K562 (cell line): ENCODE measurements around the gene TCF4. TPM values are rescaled to one million over a fixed set of nuclear protein-coding genes. Genes with fewer than 3 reads are reported as not detected.

ENCODE experiments used
- BRCA1 ChIP-seq, 2 experiments: fragments of 450-650 bp in 1 of 2; sonication (generic) in 1 of 2; formaldehyde crosslinking in 1 of 2; IDR thresholded peaks; 2 replicates each; pipeline versions ENCODE4 v1.5.0 to v1.6.1; 2017 to 2020; ENCODE audit warnings: mild to moderate bottlenecking in 1 of 2, missing genetic modification reagents in 1 of 2
- CREBBP ChIP-seq: IDR thresholded peaks from one replicate; pipeline ENCODE4 v1.6.1; 2012; ENCODE audit warnings: low read depth, mild to moderate bottlenecking, control low read depth, inconsistent platforms, low read length
- E2F1 ChIP-seq: sonication (generic); formaldehyde crosslinking; IDR thresholded peaks from 2 replicates; pipeline ENCODE4 v1.8.1; 2023; ENCODE audit warnings: mild to moderate bottlenecking, missing genetic modification reagents, moderate library complexity
- E2F5 ChIP-seq: sonication (generic); formaldehyde crosslinking; IDR thresholded peaks from 2 replicates; pipeline ENCODE4 v1.8.0; 2022; ENCODE audit warnings: mild to moderate bottlenecking, missing genetic modification reagents
- ELF1 ChIP-seq: fragments of 200-800 bp; sonication (Bioruptor generic); IDR thresholded peaks from 2 replicates; pipeline ENCODE4 v1.6.1; 2016; ENCODE audit warnings: missing genetic modification characterization, missing compliant biosample characterization
- ETV1 ChIP-seq: fragments of 450-650 bp; conservative IDR thresholded peaks from 2 replicates; pipeline ENCODE4 v1.6.1; 2016; ENCODE audit warnings: missing genetic modification characterization, control low read depth, low read depth, missing compliant biosample characterization
- GTF2E2 ChIP-seq: fragments of 200-800 bp; sonication (Bioruptor generic); IDR thresholded peaks from 2 replicates; pipeline ENCODE4 v1.6.1; 2016; ENCODE audit warnings: missing genetic modification characterization, missing compliant biosample characterization
- HEY1 ChIP-seq: fragments of 250-450 bp; sonication (Bioruptor Pico); IDR thresholded peaks from 2 replicates; pipeline ENCODE4 v1.5.0; 2020; ENCODE audit warnings: mild to moderate bottlenecking, moderate library complexity, borderline replicate concordance
- HMG20A ChIP-seq: fragments of 450-650 bp; formaldehyde crosslinking; conservative IDR thresholded peaks from 2 replicates; pipeline ENCODE4 v1.4.0; 2020; ENCODE audit warnings: mild to moderate bottlenecking, mixed read lengths
- HOXB6 ChIP-seq: fragments of 250-450 bp; sonication (Bioruptor Pico); IDR thresholded peaks from 2 replicates; pipeline ENCODE4 v1.5.1; 2022; ENCODE audit warnings: mild to moderate bottlenecking, borderline replicate concordance
- HSF4 ChIP-seq: fragments of 250-450 bp; sonication (Bioruptor Pico); IDR thresholded peaks from 2 replicates; pipeline ENCODE4 v2.1.2; 2022; ENCODE audit warnings: mild to moderate bottlenecking, moderate library complexity, borderline replicate concordance
- NBN ChIP-seq: fragments of 450-650 bp; IDR thresholded peaks from 2 replicates; pipeline ENCODE4 v1.6.1; 2016; ENCODE audit warnings: low read depth, mild to moderate bottlenecking
- NRF1 ChIP-seq, 2 experiments: fragments of 450-650 bp; IDR thresholded peaks in 1 of 2; conservative IDR thresholded peaks in 1 of 2; 2 replicates each; pipeline ENCODE4 v1.6.1; 2014; ENCODE audit warnings: mild to moderate bottlenecking in 2 of 2
- PHB2 ChIP-seq: fragments of 450-650 bp; IDR thresholded peaks from 2 replicates; pipeline ENCODE4 v1.6.1; 2017; ENCODE audit warnings: low read depth
- PHF20 ChIP-seq: fragments of 450-650 bp; IDR thresholded peaks from 2 replicates; pipeline ENCODE4 v1.6.1; 2018; ENCODE audit not compliant: partially characterized antibody
- PKNOX1 ChIP-seq: fragments of 450-650 bp; IDR thresholded peaks from 2 replicates; pipeline ENCODE4 v1.6.1; 2016
- SNIP1 ChIP-seq: fragments of 450-650 bp; IDR thresholded peaks from 2 replicates; pipeline ENCODE4 v1.7.1; 2017; ENCODE audit warnings: low read depth, mild to moderate bottlenecking
- SOX6 ChIP-seq: fragments of 450-650 bp; IDR thresholded peaks from 2 replicates; pipeline ENCODE4 v1.6.1; 2014; ENCODE audit warnings: mild to moderate bottlenecking
- THRAP3 ChIP-seq: fragments of 450-650 bp; IDR thresholded peaks from 2 replicates; pipeline ENCODE4 v1.6.1; 2016; ENCODE audit warnings: mild to moderate bottlenecking, inconsistent platforms, borderline replicate concordance
- ZNF77 ChIP-seq: fragments of 250-450 bp; sonication (Bioruptor Pico); IDR thresholded peaks from 2 replicates; pipeline ENCODE4 v1.5.0; 2020
- polyA plus RNA-seq, 8 experiments: library from polyadenylated mRNA; depleted of rRNA in 4 of 8; stranded (reverse) in 5 of 8; unstranded in 3 of 8; fragments of >200 nt; fragmentation: Nextera tagmentation in 2 of 8; fragmentation: Illumina TruSeq in 1 of 8; extraction: Ambion mirVana in 2 of 8; extraction: Trizol in 1 of 8; gene quantifications; 2 replicates each; pipeline versions ENCODE4 v1.2.1 to v1.2.3, GENCODE V29; 2011 to 2014; ENCODE audit warnings: inconsistent platforms in 1 of 8, missing spikeins in 1 of 8
- total RNA-seq, 7 experiments: library from RNA; depleted of rRNA in 6 of 7; stranded (reverse); fragments of >200 nt in 6 of 7; fragmentation: Illumina TruSeq in 2 of 7; extraction: Trizol in 2 of 7; gene quantifications; 2 replicates each; pipeline versions ENCODE4 v1.2.1 to v1.2.3, GENCODE V29; 2011 to 2021; ENCODE audit warnings: low replicate concordance in 1 of 7
- TF ChIP-seq, protein P1 (sequence below): fragments of 450-650 bp; IDR thresholded peaks from 2 replicates; pipeline ENCODE4 v1.6.1; 2016; ENCODE audit warnings: mild to moderate bottlenecking
- TF ChIP-seq, protein P2 (sequence below): fragments of 250-450 bp; sonication (Bioruptor Pico); IDR thresholded peaks from 2 replicates; pipeline ENCODE4 v1.5.0; 2021; ENCODE audit warnings: mild to moderate bottlenecking, borderline replicate concordance

Gene TCF4
- total and polyA plus RNA-seq, 9 of the 15 experiments (the other 6 are each of a cell fraction or from before 2014, with no cell fraction given) = 4.8 to 24.7 (median 15.2) TPM

DNA sequence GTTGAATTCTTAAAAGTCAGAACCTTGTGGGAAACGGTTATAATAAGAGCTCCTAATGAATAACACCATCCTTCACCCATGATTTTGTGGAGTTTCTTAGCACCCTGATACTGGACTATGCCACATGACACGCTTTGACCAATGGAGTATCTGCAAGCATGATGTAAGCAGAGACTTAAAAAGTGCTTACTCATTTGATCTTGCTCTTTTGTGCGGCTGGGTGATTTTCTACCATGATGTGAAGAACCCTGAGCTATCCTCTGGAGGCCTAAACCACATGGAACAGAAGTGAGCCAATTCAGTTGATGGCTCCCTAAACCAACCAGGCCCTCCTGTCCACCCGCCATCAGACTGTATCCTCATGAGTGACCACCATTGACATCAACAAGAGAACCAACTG lies 70.9 kb downstream of the TCF4 start (continued):
- TF ChIP-seq, protein P1, sequence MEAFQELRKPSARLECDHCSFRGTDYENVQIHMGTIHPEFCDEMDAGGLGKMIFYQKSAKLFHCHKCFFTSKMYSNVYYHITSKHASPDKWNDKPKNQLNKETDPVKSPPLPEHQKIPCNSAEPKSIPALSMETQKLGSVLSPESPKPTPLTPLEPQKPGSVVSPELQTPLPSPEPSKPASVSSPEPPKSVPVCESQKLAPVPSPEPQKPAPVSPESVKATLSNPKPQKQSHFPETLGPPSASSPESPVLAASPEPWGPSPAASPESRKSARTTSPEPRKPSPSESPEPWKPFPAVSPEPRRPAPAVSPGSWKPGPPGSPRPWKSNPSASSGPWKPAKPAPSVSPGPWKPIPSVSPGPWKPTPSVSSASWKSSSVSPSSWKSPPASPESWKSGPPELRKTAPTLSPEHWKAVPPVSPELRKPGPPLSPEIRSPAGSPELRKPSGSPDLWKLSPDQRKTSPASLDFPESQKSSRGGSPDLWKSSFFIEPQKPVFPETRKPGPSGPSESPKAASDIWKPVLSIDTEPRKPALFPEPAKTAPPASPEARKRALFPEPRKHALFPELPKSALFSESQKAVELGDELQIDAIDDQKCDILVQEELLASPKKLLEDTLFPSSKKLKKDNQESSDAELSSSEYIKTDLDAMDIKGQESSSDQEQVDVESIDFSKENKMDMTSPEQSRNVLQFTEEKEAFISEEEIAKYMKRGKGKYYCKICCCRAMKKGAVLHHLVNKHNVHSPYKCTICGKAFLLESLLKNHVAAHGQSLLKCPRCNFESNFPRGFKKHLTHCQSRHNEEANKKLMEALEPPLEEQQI = peak; percentile 80; the same call in 1 of the 2 replicates
- TF ChIP-seq NBN (no peak), ETV1 (no peak), NRF1 (conservative IDR thresholded peaks at IDR 0.05 in 1 of 2, IDR thresholded peaks at IDR 0.05 in 1 of 2) (no peak), HEY1 (no peak), CREBBP (no peak), PHF20 (no peak), THRAP3 (no peak), ZNF77 (CRISPR knock-in tag) (no peak), GTF2E2 (tag) (no peak), E2F1 (CRISPR knock-in tag) (no peak), HOXB6 (no peak), HSF4 (CRISPR knock-in tag) (no peak), PKNOX1 (no peak), BRCA1 (IDR thresholded peaks at IDR 0.05) (no peak), BRCA1 (CRISPR knock-in tag; IDR thresholded peaks at IDR 0.05) (no peak), SOX6 (no peak), ELF1 (tag) (0 out of 2 replicates have a peak, but pooled peaks have one; percentile 23), HMG20A (no peak), E2F5 (CRISPR knock-in tag) (no peak), PHB2 (no peak), SNIP1 (no peak)
- TF ChIP-seq, protein P2, sequence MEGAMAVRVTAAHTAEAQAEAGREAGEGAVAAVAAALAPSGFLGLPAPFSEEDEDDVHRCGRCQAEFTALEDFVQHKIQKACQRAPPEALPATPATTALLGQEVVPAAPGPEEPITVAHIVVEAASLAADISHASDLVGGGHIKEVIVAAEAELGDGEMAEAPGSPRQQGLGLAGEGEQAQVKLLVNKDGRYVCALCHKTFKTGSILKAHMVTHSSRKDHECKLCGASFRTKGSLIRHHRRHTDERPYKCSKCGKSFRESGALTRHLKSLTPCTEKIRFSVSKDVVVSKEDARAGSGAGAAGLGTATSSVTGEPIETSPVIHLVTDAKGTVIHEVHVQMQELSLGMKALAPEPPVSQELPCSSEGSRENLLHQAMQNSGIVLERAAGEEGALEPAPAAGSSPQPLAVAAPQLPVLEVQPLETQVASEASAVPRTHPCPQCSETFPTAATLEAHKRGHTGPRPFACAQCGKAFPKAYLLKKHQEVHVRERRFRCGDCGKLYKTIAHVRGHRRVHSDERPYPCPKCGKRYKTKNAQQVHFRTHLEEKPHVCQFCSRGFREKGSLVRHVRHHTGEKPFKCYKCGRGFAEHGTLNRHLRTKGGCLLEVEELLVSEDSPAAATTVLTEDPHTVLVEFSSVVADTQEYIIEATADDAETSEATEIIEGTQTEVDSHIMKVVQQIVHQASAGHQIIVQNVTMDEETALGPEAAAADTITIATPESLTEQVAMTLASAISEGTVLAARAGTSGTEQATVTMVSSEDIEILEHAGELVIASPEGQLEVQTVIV (CRISPR knock-in tag) = no peak
